Measurements from ENCODE around the gene IFRD2. TPM values are rescaled to one million over a fixed set of nuclear protein-coding genes. Genes with fewer than 3 reads are reported as not detected.

Gene IFRD2
- total and polyA plus RNA-seq, 2 experiments from 2014 or later: 80.8 to 91.5 TPM

- Mint-ChIP-seq H3K27ac (no peak overlapping the region), H3K36me3 (ENCODE audit: low read depth) (peaks cover 47% of the 10 kb centered on the region), H3K4me3 (no peak overlapping the region), H3K9me3 (no peaks in the 10 kb centered on the region), H3K4me1 (peaks cover 11% of the 10 kb centered on the region), H3K27me3 (ENCODE audit: insufficient read depth, low read depth, poor library complexity) (peaks cover 8% of the 10 kb centered on the region)
- Histone ChIP-seq H3K9me2 (ENCODE audit: insufficient read depth) (no peaks in the 10 kb centered on the region), H3K4me1 (ENCODE audit: insufficient read depth) (peaks cover 5% of the 10 kb centered on the region), H3K79me2 (replicated peaks; ENCODE audit: insufficient read depth) (peaks cover 17% of the 10 kb centered on the region), H3K36me3 (ENCODE audit: insufficient read depth) (peaks cover 11% of the 10 kb centered on the region), H2AFZ (no peak overlapping the region), H3K4me2 (no peak overlapping the region), H3K27ac (ENCODE audit: low read depth) (no peak overlapping the region), H3K4me3 (no peak overlapping the region), H3F3A (replicated peaks; ENCODE audit: low read depth) (0 out of 2 replicates have a peak, but pooled peaks cover 4% of the 10 kb centered on the region), H4K20me1 (replicated peaks; ENCODE audit: insufficient read depth) (no peaks in the 10 kb centered on the region; the same call in 1 of the 2 replicates), H3K27me3 (ENCODE audit: insufficient read depth) (no peaks in the 10 kb centered on the region)
- no peak for ATAC-seq
- TF ChIP-seq ZNF114 (CRISPR knock-in tag; IDR thresholded peaks at IDR 0.05) (no peak), EZH2 (IDR thresholded peaks at IDR 0.05; ENCODE audit: low read depth, unreplicated experiment) (no peak), ETS1 (IDR thresholded peaks at IDR 0.05) (no peak), CREB1 (CRISPR knock-in tag; IDR thresholded peaks at IDR 0.05; ENCODE audit: low read depth) (no peak), ZNF462 (CRISPR knock-in tag; IDR thresholded peaks at IDR 0.05) (no peak), EZH2phosphoT487 (IDR thresholded peaks at IDR 0.05; ENCODE audit: unreplicated experiment) (no peak), STAT1 (IDR thresholded peaks at IDR 0.05; ENCODE audit: unreplicated experiment) (no peak)
- DNase-seq (ENCODE audit: low spot score): no peak
Observed at GRCh38 chr3:50289130-50289529, 3.1 kb downstream of the IFRD2 start.

All from GM23338 (cell line).